Fibroblast of lung (primary cell): ENCODE data around the gene SLIT3.

ENCODE experiments used
- EZH2 ChIP-seq: IDR thresholded peaks from 2 replicates; pipeline ENCODE4 v1.5.1; 2012; ENCODE audit warnings: low read length, control low read depth, mild to moderate bottlenecking; ENCODE audit errors: missing control alignments
- TF ChIP-seq, protein P1 (sequence below), 2 donors: IDR thresholded peaks in 1 of 2; conservative IDR thresholded peaks in 1 of 2; 1 replicate in 1 of 2; 2 replicates in 1 of 2; pipeline ENCODE4 v1.5.1; 2011 to 2012; ENCODE audit warnings: low read length in 2 of 2, control low read depth in 1 of 2, inconsistent platforms in 1 of 2, low read depth in 1 of 2, mild to moderate bottlenecking in 1 of 2

DNA sequence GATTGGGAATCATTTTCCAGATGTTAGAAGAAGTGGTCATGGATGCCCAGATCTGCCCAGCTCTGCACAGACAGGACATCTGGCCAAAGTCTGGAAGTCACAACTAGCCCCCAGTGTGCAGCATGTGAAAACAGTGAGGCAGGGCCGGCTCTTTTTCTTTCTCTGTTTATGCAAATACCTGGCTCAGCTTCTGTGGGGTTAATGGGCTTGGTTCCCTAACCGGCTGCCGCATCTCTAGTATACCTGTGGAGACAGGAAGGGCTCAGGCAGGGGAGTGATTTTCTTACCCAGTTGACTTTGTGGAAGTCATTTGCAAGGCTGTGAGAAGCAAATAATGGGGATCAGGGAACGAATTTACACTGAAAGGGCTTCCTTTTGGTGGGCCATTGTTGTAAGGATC lies 467.0 kb downstream of the SLIT3 start:
- TF ChIP-seq, protein P1, sequence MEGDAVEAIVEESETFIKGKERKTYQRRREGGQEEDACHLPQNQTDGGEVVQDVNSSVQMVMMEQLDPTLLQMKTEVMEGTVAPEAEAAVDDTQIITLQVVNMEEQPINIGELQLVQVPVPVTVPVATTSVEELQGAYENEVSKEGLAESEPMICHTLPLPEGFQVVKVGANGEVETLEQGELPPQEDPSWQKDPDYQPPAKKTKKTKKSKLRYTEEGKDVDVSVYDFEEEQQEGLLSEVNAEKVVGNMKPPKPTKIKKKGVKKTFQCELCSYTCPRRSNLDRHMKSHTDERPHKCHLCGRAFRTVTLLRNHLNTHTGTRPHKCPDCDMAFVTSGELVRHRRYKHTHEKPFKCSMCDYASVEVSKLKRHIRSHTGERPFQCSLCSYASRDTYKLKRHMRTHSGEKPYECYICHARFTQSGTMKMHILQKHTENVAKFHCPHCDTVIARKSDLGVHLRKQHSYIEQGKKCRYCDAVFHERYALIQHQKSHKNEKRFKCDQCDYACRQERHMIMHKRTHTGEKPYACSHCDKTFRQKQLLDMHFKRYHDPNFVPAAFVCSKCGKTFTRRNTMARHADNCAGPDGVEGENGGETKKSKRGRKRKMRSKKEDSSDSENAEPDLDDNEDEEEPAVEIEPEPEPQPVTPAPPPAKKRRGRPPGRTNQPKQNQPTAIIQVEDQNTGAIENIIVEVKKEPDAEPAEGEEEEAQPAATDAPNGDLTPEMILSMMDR (conservative IDR thresholded peaks at IDR 0.05 in 1 of 2, IDR thresholded peaks at IDR 0.05 in 1 of 2; ENCODE audit: low read depth in 1 of 2, low read length in 2 of 2), result no peak
- TF ChIP-seq EZH2, result no peak
